LNCAP (cell line): ENCODE data around the gene MRPL45.
"Not testable (repeated sequence)": the region's sequence is repeated elsewhere in the genome, so short reads cannot be mapped to it uniquely, and the experiment has no call there.

Experiments used
- TF ChIP-seq, protein P1 (sequence below): fragments of 450-650 bp; IDR thresholded peaks from 2 replicates; pipeline ENCODE4 v1.5.1; 2017; ENCODE audit warnings: mild to moderate bottlenecking

The MRPL45 gene

DNA sequence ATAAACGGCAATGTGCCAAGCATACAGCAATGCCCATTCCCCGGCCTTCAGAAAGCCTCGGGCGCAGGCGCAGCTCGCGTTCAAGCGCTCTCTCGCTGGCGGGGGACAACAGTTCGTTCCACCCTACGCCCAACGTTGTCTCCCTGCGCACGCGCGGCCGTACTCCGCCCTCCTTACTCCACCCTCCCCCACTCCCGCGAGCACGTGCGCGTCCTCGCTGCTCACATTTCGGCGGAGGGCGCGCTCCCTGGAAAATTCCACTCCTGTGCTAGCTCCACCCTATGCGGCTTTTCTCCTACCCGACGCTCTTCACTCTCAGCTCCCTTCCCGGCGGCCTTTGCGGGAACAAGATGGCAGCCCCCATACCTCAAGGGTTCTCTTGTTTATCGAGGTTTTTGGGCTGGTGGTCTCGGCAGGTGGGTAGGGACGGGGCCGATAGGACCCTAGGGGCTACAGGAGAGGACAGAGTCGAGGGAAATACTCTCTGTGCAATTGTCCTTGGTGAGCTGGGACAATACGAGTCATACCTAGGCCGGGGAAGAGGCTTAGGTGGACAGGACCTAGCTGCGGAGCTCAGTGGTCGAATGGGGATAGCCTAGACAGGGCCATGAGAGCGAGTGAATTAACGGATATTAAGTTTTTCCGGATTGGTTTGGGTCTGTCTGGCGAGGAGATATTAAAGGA is at the start of gene MRPL45:
MRPL45 (plus strand) TSS at position 335 of the 684 bp plus-strand sequence; CDS start at position 351, 16 bp downstream.
- TF ChIP-seq, protein P1, sequence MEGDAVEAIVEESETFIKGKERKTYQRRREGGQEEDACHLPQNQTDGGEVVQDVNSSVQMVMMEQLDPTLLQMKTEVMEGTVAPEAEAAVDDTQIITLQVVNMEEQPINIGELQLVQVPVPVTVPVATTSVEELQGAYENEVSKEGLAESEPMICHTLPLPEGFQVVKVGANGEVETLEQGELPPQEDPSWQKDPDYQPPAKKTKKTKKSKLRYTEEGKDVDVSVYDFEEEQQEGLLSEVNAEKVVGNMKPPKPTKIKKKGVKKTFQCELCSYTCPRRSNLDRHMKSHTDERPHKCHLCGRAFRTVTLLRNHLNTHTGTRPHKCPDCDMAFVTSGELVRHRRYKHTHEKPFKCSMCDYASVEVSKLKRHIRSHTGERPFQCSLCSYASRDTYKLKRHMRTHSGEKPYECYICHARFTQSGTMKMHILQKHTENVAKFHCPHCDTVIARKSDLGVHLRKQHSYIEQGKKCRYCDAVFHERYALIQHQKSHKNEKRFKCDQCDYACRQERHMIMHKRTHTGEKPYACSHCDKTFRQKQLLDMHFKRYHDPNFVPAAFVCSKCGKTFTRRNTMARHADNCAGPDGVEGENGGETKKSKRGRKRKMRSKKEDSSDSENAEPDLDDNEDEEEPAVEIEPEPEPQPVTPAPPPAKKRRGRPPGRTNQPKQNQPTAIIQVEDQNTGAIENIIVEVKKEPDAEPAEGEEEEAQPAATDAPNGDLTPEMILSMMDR = not testable (repeated sequence)

- TF ChIP-seq, protein P1 = 0 out of 2 replicates have a peak, but pooled peaks have one; percentile 29
Observed at GRCh38 chr17:38288217-38288827, 8.6 kb upstream of the MRPL45 start.

- TF ChIP-seq, protein P1 = no peak
Observed at GRCh38 chr17:38315497-38315896, 18.5 kb downstream of the MRPL45 start.

DNA sequence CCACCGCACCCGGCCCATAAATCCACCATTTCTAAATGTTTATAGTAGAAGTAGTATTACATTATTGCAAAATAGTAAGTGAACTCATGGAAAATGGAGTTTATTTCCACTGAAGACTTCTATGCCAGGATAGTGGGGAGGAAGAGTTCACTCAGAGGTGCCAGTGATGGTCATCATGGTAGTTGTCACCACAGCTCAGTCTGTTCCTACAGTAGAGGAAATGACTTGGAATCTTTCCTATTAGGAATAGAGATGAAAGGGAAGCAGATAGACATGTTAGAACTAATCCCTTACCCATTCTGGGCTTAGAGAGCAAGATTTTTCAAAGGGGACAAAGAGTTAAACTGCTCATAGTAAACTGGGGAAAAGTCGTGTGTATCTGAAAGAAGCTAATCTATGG is 20.1 kb downstream of the MRPL45 start:
- TF ChIP-seq, protein P1 = no peak

GRCh38 chr17:38320482-38320881 is 23.5 kb downstream of the MRPL45 start:
- TF ChIP-seq, protein P1 = no peak

- TF ChIP-seq, protein P1 = peak; percentile 80
Observed at GRCh38 chr17:38322156-38322779, 25.3 kb downstream of the MRPL45 start.

GRCh38 chr17:38322897-38323296 is 25.9 kb downstream of the MRPL45 start:
- TF ChIP-seq, protein P1 = no peak
